Mesothelial cell of epicardium (in vitro differentiated cells): ENCODE measurements around the gene RELA. TPM values are rescaled to one million over a fixed set of nuclear protein-coding genes. Genes with fewer than 3 reads are reported as not detected.

ENCODE experiments used
- DNase-seq, 2 experiments: peaks; one replicate each; pipeline ENCODE4 v3.0.0; 2021; ENCODE audit warnings: low spot score in 2 of 2; ENCODE audit not compliant: unreplicated experiment in 2 of 2
- H3K27ac Mint-ChIP-seq: 2 replicates; pipeline ENCODE4 v1.8.0; 2021; ENCODE audit warnings: mixed read lengths
- H3K27me3 Mint-ChIP-seq: 2 replicates; pipeline ENCODE4 v1.8.0; 2021; ENCODE audit warnings: low read depth, mixed read lengths
- H3K36me3 Mint-ChIP-seq: 2 replicates; pipeline ENCODE4 v1.8.0; 2021; ENCODE audit warnings: mixed read lengths
- H3K4me1 Mint-ChIP-seq: 2 replicates; pipeline ENCODE4 v1.8.0; 2021; ENCODE audit warnings: mixed read lengths
- H3K4me3 Mint-ChIP-seq: 2 replicates; pipeline ENCODE4 v1.8.0; 2021; ENCODE audit warnings: mild to moderate bottlenecking, moderate library complexity, mixed read lengths
- H3K9me3 Mint-ChIP-seq: 2 replicates; pipeline ENCODE4 v1.8.0; 2021; ENCODE audit warnings: mixed read lengths
- total RNA-seq: library from RNA; stranded (reverse); gene quantifications from 3 replicates; pipeline ENCODE4 v1.2.1, GENCODE V29; 2021
- TF ChIP-seq, protein P1 (sequence below): fragments of 200-600 bp; sonication (generic); IDR thresholded peaks from one replicate; pipeline ENCODE4 v1.5.0; 2021; ENCODE audit warnings: antibody characterized with exemption; ENCODE audit not compliant: unreplicated experiment

The RELA gene
- total RNA-seq, 1 donor from 2014 or later = 96.8 TPM

GRCh38 chr11:65617136-65617850 lies 45.4 kb downstream of the RELA start:
- TF ChIP-seq, protein P1, sequence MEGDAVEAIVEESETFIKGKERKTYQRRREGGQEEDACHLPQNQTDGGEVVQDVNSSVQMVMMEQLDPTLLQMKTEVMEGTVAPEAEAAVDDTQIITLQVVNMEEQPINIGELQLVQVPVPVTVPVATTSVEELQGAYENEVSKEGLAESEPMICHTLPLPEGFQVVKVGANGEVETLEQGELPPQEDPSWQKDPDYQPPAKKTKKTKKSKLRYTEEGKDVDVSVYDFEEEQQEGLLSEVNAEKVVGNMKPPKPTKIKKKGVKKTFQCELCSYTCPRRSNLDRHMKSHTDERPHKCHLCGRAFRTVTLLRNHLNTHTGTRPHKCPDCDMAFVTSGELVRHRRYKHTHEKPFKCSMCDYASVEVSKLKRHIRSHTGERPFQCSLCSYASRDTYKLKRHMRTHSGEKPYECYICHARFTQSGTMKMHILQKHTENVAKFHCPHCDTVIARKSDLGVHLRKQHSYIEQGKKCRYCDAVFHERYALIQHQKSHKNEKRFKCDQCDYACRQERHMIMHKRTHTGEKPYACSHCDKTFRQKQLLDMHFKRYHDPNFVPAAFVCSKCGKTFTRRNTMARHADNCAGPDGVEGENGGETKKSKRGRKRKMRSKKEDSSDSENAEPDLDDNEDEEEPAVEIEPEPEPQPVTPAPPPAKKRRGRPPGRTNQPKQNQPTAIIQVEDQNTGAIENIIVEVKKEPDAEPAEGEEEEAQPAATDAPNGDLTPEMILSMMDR = no peak
- Mint-ChIP-seq H3K9me3 (no peaks in the 10 kb centered on the region), H3K27ac (peak overlapping the region; percentile 50), H3K4me1 (peaks cover 16% of the 10 kb centered on the region), H3K27me3 (no peaks in the 10 kb centered on the region), H3K4me3 (peak overlapping the region; percentile 97), H3K36me3 (peaks cover 6% of the 10 kb centered on the region)
- DNase-seq = no peak

DNA sequence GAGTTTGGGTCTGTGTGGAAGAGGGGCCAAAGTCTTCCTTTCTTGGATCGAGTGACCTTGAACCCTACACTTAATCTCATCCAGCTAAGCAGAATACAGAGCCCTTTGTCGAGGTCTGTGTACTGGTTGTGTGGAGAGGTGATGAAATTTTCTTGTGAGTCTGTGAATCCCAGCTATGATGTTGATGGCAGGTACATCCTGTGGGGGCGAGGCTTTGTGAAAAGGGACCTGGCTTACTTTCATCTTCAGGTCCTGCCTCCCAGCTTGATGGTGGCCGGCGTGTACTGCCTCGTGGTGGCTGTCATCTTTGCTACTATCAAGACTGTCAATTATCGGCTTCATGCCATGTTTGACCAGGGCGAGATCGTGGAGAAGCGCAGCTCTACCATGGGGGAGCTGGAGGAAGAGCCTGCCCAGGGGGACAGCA lies 46.1 kb downstream of the RELA start:
- DNase-seq = no peak
- Mint-ChIP-seq H3K27me3 (no peaks in the 10 kb centered on the region), H3K4me3 (peak overlapping the region; percentile 97), H3K9me3 (no peaks in the 10 kb centered on the region), H3K27ac (peak overlapping the region; percentile 96), H3K36me3 (peaks cover 6% of the 10 kb centered on the region), H3K4me1 (peaks cover 21% of the 10 kb centered on the region)
- TF ChIP-seq, protein P1 = no peak

DNA sequence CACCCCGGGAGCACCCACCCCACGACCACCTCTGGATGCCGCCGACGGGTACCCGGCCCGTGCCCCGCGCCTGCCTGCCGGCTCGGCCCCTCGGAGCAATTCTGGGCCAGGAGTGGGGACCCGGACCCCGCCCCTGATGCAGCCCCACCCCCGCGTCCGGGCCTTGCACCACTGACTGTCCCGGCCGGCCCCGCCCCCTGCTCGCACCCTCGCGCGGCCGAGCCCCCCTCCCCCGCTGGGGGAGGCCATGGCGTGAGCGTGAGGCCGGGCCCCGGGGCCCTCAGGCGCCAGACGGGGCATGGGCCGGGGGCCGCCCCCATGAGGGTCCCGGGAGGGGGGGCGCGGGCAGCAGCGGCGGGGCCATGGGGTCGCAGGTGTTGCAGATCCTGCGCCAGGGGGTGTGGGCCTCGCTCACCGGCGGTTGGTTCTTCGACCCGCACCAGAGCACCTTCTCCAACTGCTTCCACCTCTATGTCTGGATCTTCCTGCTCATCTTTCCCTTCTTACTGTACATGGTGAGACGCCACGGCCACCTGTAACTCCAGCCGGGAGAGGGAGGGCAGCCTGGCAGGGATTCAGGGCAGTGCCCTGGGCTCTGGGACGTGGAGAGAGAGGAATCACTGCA lies 46.7 kb downstream of the RELA start:
- TF ChIP-seq, protein P1 = no peak
- no peaks in the 10 kb centered on the region for H3K9me3 Mint-ChIP-seq
- H3K27me3 Mint-ChIP-seq = no peaks in the 10 kb centered on the region
- H3K36me3 Mint-ChIP-seq = peaks cover 5% of the 10 kb centered on the region
- DNase-seq = no peak
- H3K4me3 Mint-ChIP-seq = peak overlapping the region; percentile 97
- peaks cover 21% of the 10 kb centered on the region for H3K4me1 Mint-ChIP-seq
- H3K27ac Mint-ChIP-seq = peak overlapping the region; percentile 99

- peak within 1 kb of the TSS; percentile 99 for H3K27ac Mint-ChIP-seq
- peaks cover 3% of the 10 kb centered on the region for H3K36me3 Mint-ChIP-seq
- H3K27me3 Mint-ChIP-seq = no peaks in the 10 kb centered on the region
- TF ChIP-seq, protein P1 = no peak
- H3K4me1 Mint-ChIP-seq = peaks cover 21% of the 10 kb centered on the region
- DNase-seq = peak; percentile 100
- H3K4me3 Mint-ChIP-seq = peak within 1 kb of the TSS; percentile 97
- no peaks in the 10 kb centered on the region for H3K9me3 Mint-ChIP-seq
Measured at GRCh38 chr11:65615229-65615949, 47.3 kb downstream of the RELA start, which contains the start of gene PCNX3. Gene PCNX3 (plus strand): TSS chr11:65615776. CDS start chr11:65616312, 536 bp downstream.

- no peak for DNase-seq
- peaks cover 21% of the 10 kb centered on the region for H3K4me1 Mint-ChIP-seq
- peak overlapping the region; percentile 64 for H3K27ac Mint-ChIP-seq
- peak overlapping the region; percentile 87 for H3K4me3 Mint-ChIP-seq
- H3K36me3 Mint-ChIP-seq = peaks cover 5% of the 10 kb centered on the region
- no peaks in the 10 kb centered on the region for H3K27me3 Mint-ChIP-seq
- H3K9me3 Mint-ChIP-seq = no peaks in the 10 kb centered on the region
- TF ChIP-seq, protein P1 = no peak
Measured at GRCh38 chr11:65613091-65613928, 49.4 kb downstream of the RELA start.
